GM04503 (cell line): ENCODE results near the gene LIMS3.
"Not testable (repeated sequence)": the region's sequence is repeated elsewhere in the genome, so short reads cannot be mapped to it uniquely, and the experiment has no call there.

Experiments used
- DNase-seq: peaks from one replicate; pipeline ENCODE4 v3.0.0-alpha.2; 2012; ENCODE audit warnings: low read depth

The LIMS3 gene, protein sequence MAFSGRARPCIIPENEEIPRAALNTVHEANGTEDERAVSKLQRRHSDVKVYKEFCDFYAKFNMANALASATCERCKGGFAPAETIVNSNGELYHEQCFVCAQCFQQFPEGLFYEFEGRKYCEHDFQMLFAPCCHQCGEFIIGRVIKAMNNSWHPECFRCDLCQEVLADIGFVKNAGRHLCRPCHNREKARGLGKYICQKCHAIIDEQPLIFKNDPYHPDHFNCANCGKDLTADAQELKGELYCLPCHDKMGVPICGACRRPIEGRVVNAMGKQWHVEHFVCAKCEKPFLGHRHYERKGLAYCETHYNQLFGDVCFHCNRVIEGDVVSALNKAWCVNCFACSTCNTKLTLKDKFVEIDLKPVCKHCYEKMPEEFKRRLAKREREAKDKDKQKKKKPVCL

DNA sequence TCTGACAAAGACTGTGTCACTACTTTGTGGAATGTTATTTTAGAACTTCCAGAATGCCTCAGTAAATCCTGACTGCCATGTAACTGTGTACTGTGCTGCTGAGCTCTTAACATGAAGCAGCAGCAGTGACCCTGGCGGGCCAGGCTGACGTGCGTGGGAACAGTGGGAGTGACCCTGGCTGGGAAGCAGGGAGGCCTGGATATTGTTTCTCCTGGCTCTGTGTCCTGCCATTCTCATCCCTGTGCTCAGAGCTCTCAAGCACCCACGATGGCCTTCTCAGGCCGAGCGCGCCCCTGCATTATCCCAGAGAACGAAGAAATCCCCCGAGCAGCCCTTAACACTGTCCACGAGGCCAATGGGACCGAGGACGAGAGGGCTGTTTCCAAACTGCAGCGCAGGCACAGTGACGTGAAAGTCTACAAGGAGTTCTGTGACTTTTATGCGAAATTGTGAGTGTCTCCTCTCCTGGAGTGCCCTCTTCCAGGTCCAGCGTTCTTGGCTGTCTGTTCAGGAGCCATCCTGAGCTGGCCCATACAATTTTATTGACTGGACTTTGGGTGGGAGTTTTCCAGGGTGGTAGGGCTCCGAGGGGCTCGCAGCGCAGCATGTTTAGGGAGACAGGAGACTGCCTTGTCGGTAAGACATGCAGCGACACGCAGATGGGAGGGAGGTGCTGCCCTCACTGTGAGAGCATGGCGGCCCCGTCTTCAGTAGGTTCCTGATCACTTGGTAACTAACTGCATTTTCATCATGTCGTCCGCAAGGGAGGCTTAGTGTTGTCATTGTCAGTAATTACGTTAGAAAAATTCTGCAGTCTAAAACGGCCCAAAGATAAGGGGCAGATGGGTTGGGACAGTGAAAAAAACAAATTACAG lies at the start of gene LIMS3:
LIMS3 (plus strand) TSS at position 227 of the 875 bp plus-strand sequence; CDS start at position 268, 41 bp downstream.
- not testable (repeated sequence) for DNase-seq

- not testable (repeated sequence) for DNase-seq
Observed at GRCh38 chr2:109871129-109871751, 27.2 kb upstream of the LIMS3 start.

- not testable (repeated sequence) for DNase-seq
Observed at GRCh38 chr2:109876625-109877024, 21.9 kb upstream of the LIMS3 start.

GRCh38 chr2:109882112-109882511 lies 16.4 kb upstream of the LIMS3 start:
- DNase-seq = not testable (repeated sequence)

DNA sequence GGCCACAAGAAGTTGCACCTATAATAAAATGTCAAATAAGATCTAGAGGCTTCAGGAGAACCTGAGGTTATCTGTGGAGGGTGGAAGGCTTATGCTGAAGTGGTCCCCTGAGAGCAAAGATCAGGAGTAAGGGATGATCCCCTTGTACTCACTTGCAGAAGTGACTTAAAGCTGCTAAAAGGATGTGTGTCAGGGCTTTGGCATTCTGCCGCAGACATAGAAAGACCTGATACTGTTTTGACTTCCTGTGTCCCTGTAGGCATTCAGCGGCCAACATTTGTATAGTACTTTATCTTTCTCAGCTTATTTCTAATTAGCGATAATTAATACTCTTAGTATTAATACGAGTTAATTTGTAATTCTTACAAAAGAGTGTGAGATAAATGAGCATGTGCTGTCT lies 10.1 kb upstream of the LIMS3 start:
- not testable (repeated sequence) for DNase-seq

DNA sequence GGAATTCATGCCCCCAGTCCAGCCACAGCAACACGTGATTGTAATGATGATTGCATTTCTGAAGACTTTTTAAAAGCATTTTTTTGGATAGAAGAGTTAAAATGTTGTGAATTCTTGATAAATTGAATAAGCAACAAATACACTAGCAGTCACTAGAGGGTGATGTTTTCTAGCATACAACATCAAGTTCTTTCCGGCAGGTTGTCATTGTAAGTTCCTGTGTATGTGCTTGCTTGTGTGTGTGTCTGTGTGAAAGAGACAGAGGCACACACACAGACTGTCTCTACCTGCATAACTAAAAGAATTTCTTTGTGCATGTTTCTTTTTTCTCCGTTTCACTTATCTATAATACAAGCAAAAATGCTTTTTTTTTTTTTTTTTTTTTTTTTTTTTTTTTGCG lies 8.6 kb upstream of the LIMS3 start:
- not testable (repeated sequence) for DNase-seq

DNA sequence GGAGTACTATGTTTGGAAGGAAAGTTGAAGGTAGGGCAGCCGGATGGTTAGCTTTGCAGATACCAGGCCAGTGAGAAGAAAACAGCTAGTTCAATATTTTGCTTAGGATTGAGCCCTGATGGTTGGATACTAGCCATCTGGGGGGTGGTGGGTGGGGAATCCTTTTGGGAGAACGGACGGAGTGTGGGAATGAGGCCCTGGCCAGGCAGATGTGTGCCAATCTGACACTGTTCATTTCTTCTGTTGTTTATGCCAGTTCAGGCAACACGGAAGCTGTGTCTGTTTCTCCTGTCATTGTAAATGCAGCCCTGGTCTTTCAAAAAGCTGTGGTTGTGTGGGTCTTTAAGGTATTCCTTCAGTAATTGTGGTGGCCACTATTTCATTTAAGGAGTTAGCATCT lies 7.5 kb upstream of the LIMS3 start:
- not testable (repeated sequence) for DNase-seq

DNA sequence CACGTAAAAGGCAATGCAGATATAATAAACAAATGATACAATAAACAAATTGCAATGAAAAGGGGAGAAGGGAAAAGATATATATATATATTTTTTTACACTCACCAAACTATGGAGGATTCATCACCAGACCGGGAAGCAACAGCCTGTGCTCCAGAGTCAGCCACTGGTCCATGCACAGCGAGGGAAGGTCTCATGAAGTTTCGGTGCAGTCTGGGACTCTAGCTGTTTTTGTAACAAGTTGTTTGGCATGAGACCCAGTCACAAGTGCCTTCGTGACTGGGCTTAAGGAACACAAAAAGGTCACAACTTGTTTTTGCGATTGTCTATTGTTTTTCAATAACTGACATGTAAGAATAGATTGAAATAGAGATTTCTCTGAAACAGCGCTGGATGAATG lies 4.8 kb upstream of the LIMS3 start:
- DNase-seq = not testable (repeated sequence)

GRCh38 chr2:109894141-109894540 lies 4.3 kb upstream of the LIMS3 start:
- not testable (repeated sequence) for DNase-seq

DNA sequence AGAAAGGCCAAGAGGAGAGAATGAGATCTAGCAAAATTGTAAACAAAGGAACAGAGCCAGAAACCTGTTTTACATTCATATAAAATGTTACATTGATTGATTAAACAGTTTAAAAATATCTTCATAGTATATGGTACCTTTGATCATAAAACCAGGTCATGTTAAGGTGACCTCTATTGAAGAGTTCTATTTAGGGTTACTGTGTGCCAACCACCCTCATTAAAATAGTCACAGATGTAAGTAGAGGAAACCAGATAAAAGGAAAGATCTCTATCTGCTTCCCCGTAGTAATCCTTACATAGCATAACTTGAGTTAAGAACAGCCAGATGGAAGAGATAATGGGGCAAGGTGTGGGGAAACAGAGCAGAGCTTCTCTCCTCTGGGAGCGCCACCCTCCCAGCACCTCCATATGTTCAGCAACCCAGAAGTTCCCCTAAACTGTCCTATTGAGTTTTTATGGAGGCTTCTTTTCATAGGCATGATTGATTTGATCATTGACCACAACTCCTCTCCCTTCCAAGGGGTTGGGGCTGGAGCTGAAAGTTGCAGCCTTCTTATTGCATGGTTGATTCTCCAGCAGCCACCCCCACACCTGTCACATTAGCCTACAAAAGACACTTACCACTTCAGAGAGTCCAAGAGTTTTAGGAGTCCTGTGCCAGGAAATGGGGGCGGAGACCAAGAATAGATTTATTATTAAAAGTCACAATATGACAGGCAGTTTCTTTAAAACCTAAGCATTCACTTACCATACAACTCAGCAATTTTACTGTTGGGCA lies 3.2 kb upstream of the LIMS3 start:
- not testable (repeated sequence) for DNase-seq

GRCh38 chr2:109896212-109896611 lies 2.3 kb upstream of the LIMS3 start:
- not testable (repeated sequence) for DNase-seq

DNA sequence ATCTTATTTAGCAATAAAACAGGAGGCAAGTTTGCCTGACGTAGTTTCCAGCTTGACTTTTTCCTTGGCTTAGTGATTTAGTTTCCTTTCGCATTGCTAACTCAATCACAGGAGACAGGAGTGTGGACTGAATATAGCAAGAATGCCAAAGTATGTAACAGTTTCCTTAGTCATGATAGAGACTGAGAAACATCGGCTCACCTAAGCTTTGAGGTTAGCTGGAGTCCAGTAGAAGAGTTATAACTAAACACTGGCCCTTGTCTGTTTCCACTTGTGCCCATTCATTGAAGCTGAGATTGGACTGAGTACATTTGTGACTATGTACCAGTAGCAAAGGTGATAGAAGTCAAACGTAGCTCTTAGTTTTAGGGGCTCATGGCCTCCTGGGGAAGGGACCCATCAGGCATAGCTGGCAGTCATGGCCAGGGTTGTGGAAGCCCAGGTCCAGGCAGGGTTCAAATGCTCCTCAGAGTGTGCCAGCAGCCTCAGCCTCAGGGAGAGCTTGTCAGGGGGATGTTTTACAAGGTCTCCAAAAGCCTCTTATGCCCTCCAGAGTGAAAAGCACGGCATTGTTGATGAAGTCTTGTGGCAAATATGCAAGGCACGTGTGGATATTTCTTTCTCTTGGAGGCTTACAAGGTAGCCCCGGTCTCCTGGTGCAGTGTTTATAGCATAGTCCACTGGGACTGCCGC lies 573 bp upstream of the LIMS3 start:
- not testable (repeated sequence) for DNase-seq

DNA sequence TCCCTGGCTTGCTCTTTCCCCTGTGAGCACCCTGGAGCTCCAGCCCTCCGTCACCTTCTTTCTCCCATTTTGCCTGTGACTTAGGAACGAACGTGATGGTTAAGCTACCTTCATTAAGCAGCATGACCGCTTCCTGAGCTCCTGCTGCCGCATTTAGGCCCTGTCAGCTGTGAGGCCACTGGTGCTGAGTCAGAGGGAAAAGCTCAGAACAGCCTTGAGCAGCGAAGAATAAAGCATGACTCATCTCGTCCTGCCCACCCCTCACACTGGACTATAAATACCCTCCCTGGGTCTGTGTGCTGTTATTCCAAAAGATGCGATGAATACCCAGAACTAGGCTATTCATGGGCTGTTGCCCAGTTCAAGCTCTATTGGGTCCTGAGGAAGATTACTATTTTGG lies 7.3 kb downstream of the LIMS3 start:
- DNase-seq = not testable (repeated sequence)

DNA sequence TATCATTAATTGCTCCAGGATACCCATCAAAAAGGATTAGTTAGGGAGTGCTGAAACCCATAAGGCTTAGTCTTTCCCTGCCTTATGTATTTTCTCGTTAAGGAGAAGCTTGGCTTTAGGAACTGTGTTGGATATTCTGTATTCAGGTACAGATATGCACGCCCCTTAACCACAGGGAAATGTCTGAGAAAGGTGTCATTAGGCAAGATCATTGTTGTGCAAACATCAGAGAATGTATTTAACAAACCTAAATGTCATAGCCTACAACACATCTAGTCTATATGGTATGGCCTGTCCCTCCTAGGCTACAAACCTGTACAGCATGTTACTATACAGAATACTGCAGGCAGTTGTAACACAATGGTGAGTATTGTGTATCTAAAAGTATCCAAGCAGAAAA lies 10.1 kb downstream of the LIMS3 start:
- DNase-seq = not testable (repeated sequence)

DNA sequence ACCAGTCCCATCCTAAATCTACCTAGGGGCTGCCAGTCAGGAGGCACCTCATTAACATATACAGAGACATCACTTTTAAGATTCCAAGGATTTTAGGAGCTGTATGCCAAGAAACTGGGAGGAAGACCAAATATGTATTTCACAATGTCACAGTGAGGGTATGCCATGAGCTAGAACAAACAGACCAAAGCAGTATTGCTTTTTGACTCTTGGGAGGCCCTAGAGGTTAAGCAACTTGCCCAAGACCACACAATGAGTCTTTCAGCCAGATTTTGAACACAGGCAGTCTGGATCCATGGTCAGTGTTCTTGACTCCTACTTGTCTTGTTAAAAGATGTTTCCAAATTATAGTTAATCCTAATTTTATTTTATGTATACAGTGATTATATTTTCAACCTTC lies 12.3 kb downstream of the LIMS3 start:
- DNase-seq = not testable (repeated sequence)

- not testable (repeated sequence) for DNase-seq
Observed at GRCh38 chr2:109913911-109914310, 15.4 kb downstream of the LIMS3 start.

DNA sequence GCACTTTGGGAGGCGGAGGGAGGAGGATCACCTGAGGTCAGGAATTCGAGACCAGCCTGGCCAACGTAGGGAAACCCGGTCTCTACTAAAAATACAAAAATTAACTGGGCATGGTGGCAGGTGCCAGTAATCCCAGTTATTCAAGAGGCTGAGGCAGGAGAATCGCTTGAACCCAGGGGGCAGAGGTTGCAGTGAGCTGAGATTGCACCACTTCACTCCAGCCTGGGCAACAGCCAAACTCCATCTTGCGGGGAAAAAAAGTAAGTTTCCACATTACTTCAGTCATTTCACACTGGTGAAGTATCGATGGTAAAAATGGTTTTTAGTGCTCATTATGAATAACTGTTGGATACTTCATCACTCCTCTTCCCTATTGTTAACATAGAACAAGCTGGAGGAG lies 16.1 kb downstream of the LIMS3 start:
- DNase-seq = not testable (repeated sequence)

- not testable (repeated sequence) for DNase-seq
Observed at GRCh38 chr2:109915830-109916229, 17.3 kb downstream of the LIMS3 start.

DNA sequence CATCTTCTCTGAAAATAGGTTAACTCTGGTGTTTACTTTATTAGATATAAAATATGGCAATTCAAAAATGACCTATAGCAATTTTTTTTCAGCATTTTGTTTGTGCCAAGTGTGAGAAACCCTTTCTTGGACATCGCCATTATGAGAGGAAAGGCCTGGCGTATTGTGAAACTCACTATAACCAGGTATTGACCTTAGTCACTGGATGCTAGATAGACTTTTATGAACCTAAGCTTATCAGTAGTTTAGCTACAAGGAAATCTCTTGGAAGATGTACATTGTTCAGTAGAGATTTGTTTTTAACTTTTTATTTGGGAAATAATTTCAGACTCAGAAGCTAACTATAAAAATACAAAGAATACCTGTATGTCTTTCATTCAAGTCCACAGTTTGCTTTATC lies 21.7 kb downstream of the LIMS3 start:
- DNase-seq = not testable (repeated sequence)

DNA sequence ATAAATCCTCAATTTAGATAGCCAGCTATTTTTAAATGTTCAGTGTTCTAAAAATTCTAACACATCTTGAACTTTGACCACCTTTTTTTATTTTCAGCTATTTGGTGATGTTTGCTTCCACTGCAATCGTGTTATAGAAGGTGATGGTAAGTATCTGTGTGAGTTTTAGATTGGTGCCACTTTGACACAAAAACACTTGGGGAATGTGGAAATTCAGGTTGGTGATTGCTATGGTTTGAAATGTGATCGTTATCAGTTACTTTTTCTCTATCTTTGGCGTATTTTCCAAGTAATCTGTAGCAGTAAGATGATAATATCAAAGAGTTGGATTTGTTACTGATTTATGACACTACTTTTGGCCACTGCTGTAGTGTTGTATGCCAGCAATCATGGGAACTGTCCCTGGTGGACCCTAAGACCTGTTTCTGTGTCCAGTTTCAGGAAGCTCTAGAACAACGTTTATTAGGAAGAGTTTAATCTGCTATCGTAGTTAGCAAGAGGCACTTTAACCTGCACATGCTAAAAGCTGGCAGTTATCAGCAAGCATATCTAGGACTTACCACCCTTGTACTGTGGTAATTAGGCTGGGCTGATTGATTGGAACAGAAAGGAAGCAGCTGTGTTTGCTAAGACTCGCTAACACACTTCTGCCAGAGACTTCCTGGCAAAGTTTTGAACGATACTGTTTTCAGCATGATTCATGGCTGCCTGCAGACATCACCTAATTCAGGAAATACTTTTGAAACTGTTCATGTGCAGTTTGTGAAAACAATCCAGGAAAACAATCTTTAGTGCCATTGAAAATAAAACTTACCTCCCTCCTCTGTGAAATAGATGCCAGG lies 23.3 kb downstream of the LIMS3 start:
- DNase-seq = not testable (repeated sequence)
